Measurements from ENCODE around the gene IQCH. TPM values are rescaled to one million over a fixed set of nuclear protein-coding genes. Genes with fewer than 3 reads are reported as not detected.
"Not testable (repeated sequence)": the region's sequence is repeated elsewhere in the genome, so short reads cannot be mapped to it uniquely, and the experiment has no call there.

IQCH gene
- total RNA-seq, 1 experiment from 2014 or later, result 7.0 TPM

DNA sequence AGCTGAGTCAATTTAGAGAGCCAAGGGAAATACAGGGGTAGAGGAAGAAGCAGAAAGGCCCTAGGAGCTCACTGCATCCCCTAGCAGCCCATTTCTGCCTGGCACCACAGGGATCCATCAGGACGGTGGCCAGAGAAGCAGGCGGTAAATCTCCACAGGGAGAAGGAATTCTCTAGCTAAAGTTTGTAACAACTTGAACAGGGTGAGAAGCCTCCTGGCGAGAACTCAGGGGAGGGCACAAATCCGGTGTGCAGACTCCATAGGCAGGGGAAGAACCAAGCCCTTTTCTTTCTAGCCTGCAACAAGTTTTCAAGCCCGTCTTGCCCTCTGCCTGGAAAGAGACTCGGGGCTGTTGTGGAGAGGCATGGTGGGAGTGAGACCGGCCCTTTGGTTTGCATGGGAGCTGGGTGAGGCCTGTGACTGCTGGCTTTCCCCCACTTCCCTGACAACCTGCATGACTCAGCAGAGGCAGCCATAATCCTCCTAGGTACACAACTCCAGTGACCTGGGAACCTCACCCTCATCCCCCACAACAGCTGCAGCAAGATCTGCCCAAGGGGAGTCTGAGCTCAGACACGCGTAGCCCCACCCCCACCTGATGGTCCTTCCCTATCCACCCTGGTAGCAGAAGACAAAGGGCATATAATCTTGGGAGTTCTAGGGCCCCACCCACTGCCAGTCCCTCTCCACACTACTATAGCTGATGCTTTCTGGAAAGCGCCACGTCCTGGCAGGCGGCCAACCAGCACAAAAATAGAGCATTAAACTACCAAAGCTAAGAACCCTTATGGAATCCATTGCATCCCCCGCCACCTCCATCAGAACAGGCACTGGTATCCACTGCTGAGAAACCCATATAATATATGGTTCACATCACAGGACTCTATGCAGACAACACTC lies 182.0 kb downstream of the IQCH start:
- DNase-seq (ENCODE audit: low read depth), result not testable (repeated sequence)

- DNase-seq (ENCODE audit: low read depth), result no peak
Measured at GRCh38 chr15:67444100-67444499, 189.5 kb downstream of the IQCH start.

GRCh38 chr15:67446449-67446848 lies 191.9 kb downstream of the IQCH start:
- no peak for DNase-seq (ENCODE audit: low read depth)

- not testable (repeated sequence) for DNase-seq (ENCODE audit: low read depth)
Measured at GRCh38 chr15:67448372-67448771, 193.8 kb downstream of the IQCH start.

- DNase-seq (ENCODE audit: low read depth), result not testable (repeated sequence)
Measured at GRCh38 chr15:67453703-67454102, 199.1 kb downstream of the IQCH start.

GRCh38 chr15:67456677-67457529 lies 202.3 kb downstream of the IQCH start:
- peak; percentile 65 for DNase-seq (ENCODE audit: low read depth)

GRCh38 chr15:67458331-67459029 lies 203.9 kb downstream of the IQCH start:
- DNase-seq (ENCODE audit: low read depth), result peak; percentile 58

DNA sequence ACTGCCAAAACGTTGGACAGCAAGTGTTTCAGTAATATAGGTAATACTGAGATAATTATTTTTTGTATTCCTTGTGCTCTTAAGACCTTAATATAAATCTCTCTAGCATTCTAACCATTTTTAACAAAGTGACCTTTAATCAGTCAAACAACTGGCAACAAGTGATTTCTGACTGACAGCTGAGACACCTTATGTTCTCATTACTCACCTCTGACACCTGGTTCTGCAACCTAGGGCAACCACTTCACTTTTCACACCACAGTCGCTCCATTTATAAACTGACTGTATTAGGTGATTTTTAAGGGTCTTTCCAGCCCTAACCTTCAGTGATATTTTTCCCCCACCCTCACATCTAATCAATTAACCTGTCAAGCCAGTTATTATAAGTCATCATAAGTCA lies 205.9 kb downstream of the IQCH start:
- no peak for DNase-seq (ENCODE audit: low read depth)

DNA sequence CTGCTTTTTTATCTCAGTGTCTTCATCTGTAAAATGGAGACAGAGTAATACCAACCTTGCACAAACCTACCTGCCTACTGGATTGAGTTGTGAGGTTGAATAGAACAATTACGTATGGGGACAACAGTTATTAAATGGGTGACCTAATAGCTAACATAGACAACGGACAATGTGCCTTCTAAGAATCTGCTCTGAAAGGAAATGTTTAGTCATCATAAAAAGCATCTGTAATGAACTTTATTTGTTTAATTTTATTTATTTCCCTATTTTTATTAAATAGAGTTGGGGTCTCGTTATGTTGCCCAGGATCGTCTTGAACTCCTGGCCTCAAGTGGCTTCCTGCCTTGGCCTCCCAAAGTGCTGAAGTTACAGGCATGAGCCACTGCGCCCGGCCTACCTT lies 207.1 kb downstream of the IQCH start:
- no peak for DNase-seq (ENCODE audit: low read depth)

- no peak for DNase-seq (ENCODE audit: low read depth)
Measured at GRCh38 chr15:67462875-67463274, 208.3 kb downstream of the IQCH start.

GRCh38 chr15:67463488-67463887 lies 208.9 kb downstream of the IQCH start:
- no peak for DNase-seq (ENCODE audit: low read depth)

DNA sequence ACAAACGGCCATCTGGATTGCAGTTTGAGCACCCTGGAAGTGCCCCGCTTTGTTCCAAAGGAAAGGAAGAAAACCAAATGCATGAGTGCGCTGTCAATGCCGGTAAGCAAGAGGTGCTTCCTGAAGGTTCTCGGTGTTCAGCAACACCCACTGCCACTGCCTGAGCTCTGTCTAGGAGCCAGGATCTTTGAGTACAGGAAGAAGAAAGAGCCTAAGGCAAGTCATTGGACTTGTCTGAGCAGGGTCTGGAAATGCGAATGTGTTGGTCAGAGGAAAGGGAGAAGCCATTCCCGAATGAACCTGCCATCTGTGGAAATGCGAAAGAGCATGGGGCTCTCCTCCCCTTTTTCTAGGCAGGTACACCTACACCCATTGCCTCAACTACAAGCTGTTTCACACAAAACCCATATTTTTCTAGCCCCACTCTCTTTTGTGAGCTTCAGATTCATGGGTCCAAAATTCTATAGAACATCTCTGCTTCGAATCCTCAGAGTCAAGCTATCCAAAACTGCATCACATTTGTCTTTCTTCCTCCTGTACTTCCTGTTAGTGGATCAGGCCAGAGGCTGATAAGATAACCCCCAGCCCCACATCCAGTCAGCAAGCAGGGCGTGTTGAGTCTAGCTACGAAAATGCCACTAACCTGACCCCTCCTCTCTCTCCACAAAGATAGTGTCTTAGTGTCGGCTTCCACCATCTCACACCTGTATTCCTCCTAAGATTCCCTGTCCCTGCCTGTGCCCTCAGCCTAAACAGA lies 210.8 kb downstream of the IQCH start:
- DNase-seq (ENCODE audit: low read depth), result no peak

DNA sequence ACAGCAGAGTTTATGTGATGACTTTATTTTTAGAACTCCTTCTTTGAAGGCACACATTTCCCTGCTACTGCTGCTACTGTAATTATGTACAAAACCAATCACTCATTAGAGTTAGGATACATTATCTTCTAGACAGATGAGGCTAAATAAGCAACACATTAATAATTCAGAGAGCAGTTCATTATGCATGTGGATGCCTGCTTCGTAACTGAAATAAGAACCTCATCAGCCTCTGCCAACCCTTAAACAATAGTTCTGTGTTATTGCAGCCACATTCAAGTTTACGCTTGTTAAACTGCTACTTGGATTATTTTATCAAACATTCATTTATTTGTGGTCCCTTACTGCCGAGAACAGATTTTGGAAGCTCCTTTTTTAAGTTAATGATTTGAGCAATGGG lies 213.8 kb downstream of the IQCH start:
- no peak for DNase-seq (ENCODE audit: low read depth)

GRCh38 chr15:67469680-67470079 lies 215.1 kb downstream of the IQCH start:
- no peak for DNase-seq (ENCODE audit: low read depth)

- DNase-seq (ENCODE audit: low read depth), result peak; percentile 15
Measured at GRCh38 chr15:67472957-67473356, 218.4 kb downstream of the IQCH start.

DNA sequence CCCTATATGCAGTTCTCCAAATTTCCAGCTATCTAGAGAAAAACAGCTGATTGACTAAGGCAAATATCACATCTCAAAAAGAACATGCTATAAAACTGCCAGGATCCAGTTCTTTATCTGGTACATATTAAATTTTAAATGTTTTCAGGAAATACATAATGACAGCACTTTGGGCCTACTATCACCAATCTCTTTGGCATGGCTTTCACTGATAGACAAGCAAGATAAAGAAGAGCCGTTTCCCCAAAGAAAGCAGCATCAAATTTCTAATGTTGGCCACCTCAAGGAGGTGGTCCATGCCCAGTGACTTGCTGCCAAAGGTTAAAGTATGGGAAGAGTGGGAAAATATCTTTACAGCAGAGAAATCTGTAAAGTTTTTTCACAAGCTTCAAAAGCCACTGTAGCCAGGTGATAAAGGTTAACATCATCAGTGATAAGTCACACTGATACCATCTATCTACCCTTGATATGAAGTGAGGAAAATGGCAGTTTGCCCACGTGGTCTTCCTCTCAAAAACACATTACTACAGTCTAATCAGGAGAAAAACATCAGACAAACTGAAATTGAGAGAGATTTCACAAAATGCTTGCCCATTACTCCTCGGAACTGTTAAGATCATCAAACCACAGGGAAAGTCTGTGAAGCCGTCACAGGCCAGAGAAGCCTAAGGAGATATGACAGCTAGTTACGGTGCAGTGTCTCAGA lies 220.0 kb downstream of the IQCH start:
- DNase-seq (ENCODE audit: low read depth), result no peak

DNA sequence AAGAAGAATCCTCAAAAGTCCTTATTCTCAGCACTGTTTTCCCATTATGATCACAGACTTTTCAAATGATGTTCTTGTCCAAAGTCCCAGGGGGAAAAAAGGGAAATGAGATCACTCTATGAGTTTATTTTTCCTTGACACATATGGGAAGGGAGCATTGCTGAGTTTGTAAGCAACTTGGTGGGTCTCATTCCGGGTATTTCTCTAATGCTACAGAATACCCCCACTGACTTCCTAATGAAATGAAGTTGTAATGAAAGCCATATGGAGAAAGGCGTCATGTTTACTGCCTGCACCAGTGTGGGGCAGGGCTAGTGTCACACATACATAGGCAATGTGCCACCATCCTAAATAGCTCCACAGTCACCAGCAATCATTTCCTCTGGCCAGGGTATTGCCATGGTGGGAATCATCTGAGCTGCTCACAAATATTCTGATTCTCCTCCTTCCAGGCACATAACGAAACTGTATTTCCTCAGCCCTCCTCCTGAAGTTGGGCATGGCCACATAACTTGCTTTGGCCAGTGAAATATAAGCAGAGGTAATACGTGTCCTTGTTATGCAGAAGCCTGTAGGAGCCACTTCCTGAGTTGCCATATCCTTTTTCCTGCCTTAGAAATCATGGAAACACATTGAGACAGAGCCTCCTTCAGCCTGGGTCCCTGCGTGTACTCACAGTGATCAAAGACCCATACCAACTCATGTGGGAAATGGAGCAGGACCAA lies 225.4 kb downstream of the IQCH start:
- DNase-seq (ENCODE audit: low read depth), result no peak

- DNase-seq (ENCODE audit: low read depth), result no peak
Measured at GRCh38 chr15:67480741-67481140, 226.2 kb downstream of the IQCH start.

DNA sequence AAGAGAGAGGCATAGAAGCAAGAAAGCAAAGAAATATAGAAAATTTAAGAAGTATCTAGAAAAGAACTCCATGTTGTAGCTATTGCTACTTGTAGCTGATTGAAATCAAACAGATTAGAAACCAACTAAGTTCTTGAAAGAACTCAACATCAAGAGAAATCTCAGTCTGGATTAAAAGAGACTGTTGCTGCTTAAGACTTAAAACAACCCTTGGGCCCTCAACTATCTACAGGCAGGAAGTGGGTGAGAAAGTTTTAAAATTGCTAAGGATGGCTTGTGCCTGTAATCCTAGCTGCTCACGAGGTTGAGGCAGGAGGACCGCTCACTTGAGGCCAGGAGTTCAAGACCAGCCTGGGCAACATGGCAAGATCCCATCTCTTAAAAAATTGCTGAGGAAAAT lies 227.1 kb downstream of the IQCH start:
- DNase-seq (ENCODE audit: low read depth), result no peak

- no peak for DNase-seq (ENCODE audit: low read depth)
Measured at GRCh38 chr15:67495585-67495984, 241.0 kb downstream of the IQCH start.

Data from RPMI7951 (cell line).